Measurements from ENCODE around the gene NCOA7. TPM values are rescaled to one million over a fixed set of nuclear protein-coding genes. Genes with fewer than 3 reads are reported as not detected.

Gene NCOA7
- total RNA-seq, 2 experiments from 2014 or later: 43.2 to 53.1 TPM

- ChIA-PET POLR2A (no interaction called here), CTCF (interaction anchor here (3.5 kb wide), 1 partner anchor 101 kb away, joined by 11 read pairs; the partner anchor contains the start of gene HINT3)
- peaks cover 2% of the 10 kb centered on the region for H3K4me1 Mint-ChIP-seq
Measured at GRCh38 chr6:125855783-125856182, 65.0 kb downstream of the NCOA7 start.

GRCh38 chr6:125857846-125858245, 67.1 kb downstream of the NCOA7 start:
- ChIA-PET POLR2A (no interaction called here), CTCF (interaction anchor here (0.7 to 3.5 kb wide), 7 partner anchors 13 to 99 kb away, joined by 3 to 11 read pairs (median 4); partner anchors contain the start of gene HINT3)
- Mint-ChIP-seq H3K36me3 (ENCODE audit: low read depth) (peaks cover 19% of the 10 kb centered on the region), H3K27me3 (no peaks in the 10 kb centered on the region), H3K4me1 (peaks cover 2% of the 10 kb centered on the region), H3K4me3 (no peak overlapping the region), H3K9me3 (peaks cover 5% of the 10 kb centered on the region), H3K27ac (no peak overlapping the region)
- no peak for DNase-seq

More at GRCh38 chr6:125855783-125856182, 65.0 kb downstream of the NCOA7 start:
- H3K36me3 Mint-ChIP-seq (ENCODE audit: low read depth): peaks cover 28% of the 10 kb centered on the region
- H3K27ac Mint-ChIP-seq: no peak overlapping the region
- H3K4me3 Mint-ChIP-seq: no peak overlapping the region
- peaks cover 13% of the 10 kb centered on the region for H3K9me3 Mint-ChIP-seq
- no peak for DNase-seq
- H3K27me3 Mint-ChIP-seq: no peaks in the 10 kb centered on the region

DNA sequence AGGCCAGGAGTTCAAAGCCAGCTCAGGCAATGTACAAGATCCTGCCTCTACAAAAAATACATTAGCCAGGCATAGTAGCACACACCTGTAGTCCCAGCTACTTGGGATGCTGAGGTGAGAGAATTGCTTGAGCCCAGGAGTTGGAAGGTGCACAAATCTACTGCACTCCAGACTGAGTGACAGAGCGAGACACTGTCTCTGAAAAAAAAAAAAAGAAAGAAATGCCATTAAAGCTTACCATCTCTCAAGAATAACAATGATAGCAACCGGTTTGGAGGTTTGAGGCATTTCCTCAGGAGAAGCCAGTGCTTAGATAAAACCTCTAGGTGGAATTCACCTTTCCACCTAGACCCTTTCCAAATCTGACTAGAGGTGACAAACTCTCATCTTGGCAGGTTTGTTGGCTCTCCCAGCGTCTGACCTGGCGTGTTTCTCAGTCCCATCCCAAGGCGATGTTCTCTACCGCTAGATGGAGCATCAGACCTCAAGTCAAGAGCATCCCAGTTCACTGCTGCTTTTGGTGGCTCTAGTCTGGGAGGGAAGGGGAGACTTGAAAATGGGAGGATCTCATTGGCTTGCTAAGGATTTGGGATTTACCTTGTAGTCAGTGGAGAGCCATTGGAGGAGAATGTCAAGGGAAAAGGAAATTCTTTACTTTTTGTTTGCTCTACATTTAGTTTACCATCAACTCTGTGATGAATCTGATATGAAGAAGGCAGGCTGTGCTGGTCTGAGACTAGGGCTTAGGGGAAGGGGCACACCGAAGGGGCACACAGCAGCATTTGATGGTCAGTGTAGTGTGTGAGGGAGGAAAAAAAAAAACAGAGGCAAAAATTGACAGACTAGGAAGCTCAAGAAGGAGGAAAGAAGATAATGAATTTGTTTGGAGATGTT, 67.9 kb downstream of the NCOA7 start:
- peak; percentile 39 for DNase-seq
- peak overlapping the region; percentile 64 for H3K27ac Mint-ChIP-seq
- ChIA-PET CTCF (interaction anchor here (0.7 to 3.5 kb wide), 4 partner anchors 24 to 98 kb away, joined by 3 to 11 read pairs (median 4); partner anchors contain the start of gene HINT3), POLR2A (no interaction called here)
- H3K4me3 Mint-ChIP-seq: no peak overlapping the region
- H3K4me1 Mint-ChIP-seq: peaks cover 2% of the 10 kb centered on the region
- H3K9me3 Mint-ChIP-seq: no peaks in the 10 kb centered on the region
- peaks cover 12% of the 10 kb centered on the region for H3K36me3 Mint-ChIP-seq (ENCODE audit: low read depth)
- H3K27me3 Mint-ChIP-seq: no peaks in the 10 kb centered on the region

GRCh38 chr6:125859727-125860126, 69.0 kb downstream of the NCOA7 start:
- ChIA-PET CTCF (no interaction called here), POLR2A (no interaction called here)
- Mint-ChIP-seq H3K27ac (no peak overlapping the region), H3K4me1 (peaks cover 2% of the 10 kb centered on the region), H3K4me3 (no peak overlapping the region), H3K9me3 (no peaks in the 10 kb centered on the region), H3K27me3 (no peaks in the 10 kb centered on the region), H3K36me3 (ENCODE audit: low read depth) (peaks cover 11% of the 10 kb centered on the region)
- DNase-seq: no peak

DNA sequence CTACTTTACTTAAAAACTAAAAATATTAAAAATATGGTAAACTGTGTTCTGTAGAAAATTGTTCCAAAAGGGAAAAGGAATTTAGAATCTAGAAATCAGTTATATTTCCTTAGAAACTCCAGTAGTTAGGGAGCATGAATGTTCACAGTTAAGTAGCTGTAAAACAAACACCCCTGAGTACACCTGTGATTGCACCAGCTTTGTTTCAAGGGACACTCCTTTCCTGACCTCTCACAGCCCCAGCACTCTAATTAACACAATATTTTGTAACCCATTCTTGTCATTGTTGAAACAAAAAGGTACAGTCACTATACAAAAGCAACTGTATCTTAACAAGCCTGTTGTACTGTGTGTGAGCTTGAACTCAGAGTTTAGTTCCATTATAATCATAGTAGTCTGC, 72.3 kb downstream of the NCOA7 start:
- no peak for DNase-seq
- ChIA-PET POLR2A (no interaction called here), CTCF (no interaction called here)
- Mint-ChIP-seq H3K27ac (no peak overlapping the region), H3K27me3 (no peaks in the 10 kb centered on the region), H3K36me3 (ENCODE audit: low read depth) (peaks cover 4% of the 10 kb centered on the region), H3K4me3 (no peak overlapping the region), H3K4me1 (no peaks in the 10 kb centered on the region), H3K9me3 (no peaks in the 10 kb centered on the region)

GRCh38 chr6:125865015-125865414, 74.3 kb downstream of the NCOA7 start:
- no peaks in the 10 kb centered on the region for H3K36me3 Mint-ChIP-seq (ENCODE audit: low read depth)
- CTCF ChIA-PET: no interaction called here
- no peak for DNase-seq
- no peaks in the 10 kb centered on the region for H3K27me3 Mint-ChIP-seq
- no peak overlapping the region for H3K4me3 Mint-ChIP-seq
- no peaks in the 10 kb centered on the region for H3K9me3 Mint-ChIP-seq
- H3K27ac Mint-ChIP-seq: no peak overlapping the region
- POLR2A ChIA-PET: no interaction called here
- no peaks in the 10 kb centered on the region for H3K4me1 Mint-ChIP-seq

GRCh38 chr6:125866433-125866832, 75.7 kb downstream of the NCOA7 start:
- H3K4me3 Mint-ChIP-seq: no peak overlapping the region
- H3K9me3 Mint-ChIP-seq: no peaks in the 10 kb centered on the region
- ChIA-PET CTCF (no interaction called here), POLR2A (no interaction called here)
- no peaks in the 10 kb centered on the region for H3K27me3 Mint-ChIP-seq
- no peak overlapping the region for H3K27ac Mint-ChIP-seq
- DNase-seq: no peak
- peaks cover 2% of the 10 kb centered on the region for H3K36me3 Mint-ChIP-seq (ENCODE audit: low read depth)
- no peaks in the 10 kb centered on the region for H3K4me1 Mint-ChIP-seq

- Mint-ChIP-seq H3K4me1 (no peaks in the 10 kb centered on the region), H3K9me3 (no peaks in the 10 kb centered on the region), H3K36me3 (ENCODE audit: low read depth) (peaks cover 2% of the 10 kb centered on the region), H3K27ac (no peak overlapping the region), H3K27me3 (no peaks in the 10 kb centered on the region), H3K4me3 (no peak overlapping the region)
- ChIA-PET POLR2A (no interaction called here), CTCF (interaction anchor here (0.7 to 1.2 kb wide), 2 partner anchors 11 to 15 kb away, joined by 3 read pairs; no protein-coding TSS in a partner anchor)
- no peak for DNase-seq
Measured at GRCh38 chr6:125867483-125867942, 76.8 kb downstream of the NCOA7 start.

- no peaks in the 10 kb centered on the region for H3K9me3 Mint-ChIP-seq
- H3K4me3 Mint-ChIP-seq: no peak overlapping the region
- POLR2A ChIA-PET: no interaction called here
- peaks cover 2% of the 10 kb centered on the region for H3K36me3 Mint-ChIP-seq (ENCODE audit: low read depth)
- no peaks in the 10 kb centered on the region for H3K27me3 Mint-ChIP-seq
- CTCF ChIA-PET: interaction anchor here (0.7 to 1.2 kb wide), 2 partner anchors 11 to 15 kb away, joined by 3 read pairs; no protein-coding TSS in a partner anchor
- no peak for DNase-seq
- no peak overlapping the region for H3K27ac Mint-ChIP-seq
- no peaks in the 10 kb centered on the region for H3K4me1 Mint-ChIP-seq
Measured at GRCh38 chr6:125868252-125868651, 77.5 kb downstream of the NCOA7 start.

- Mint-ChIP-seq H3K4me3 (no peak overlapping the region), H3K27me3 (no peaks in the 10 kb centered on the region), H3K27ac (no peak overlapping the region), H3K4me1 (no peaks in the 10 kb centered on the region), H3K36me3 (ENCODE audit: low read depth) (peaks cover 2% of the 10 kb centered on the region), H3K9me3 (no peaks in the 10 kb centered on the region)
- DNase-seq: no peak
- CTCF ChIA-PET: interaction anchor here (1.2 kb wide), 1 partner anchor 16 kb away, joined by 3 read pairs; no protein-coding TSS in a partner anchor
- POLR2A ChIA-PET: no interaction called here
Measured at GRCh38 chr6:125868678-125869395, 78.1 kb downstream of the NCOA7 start.

DNA sequence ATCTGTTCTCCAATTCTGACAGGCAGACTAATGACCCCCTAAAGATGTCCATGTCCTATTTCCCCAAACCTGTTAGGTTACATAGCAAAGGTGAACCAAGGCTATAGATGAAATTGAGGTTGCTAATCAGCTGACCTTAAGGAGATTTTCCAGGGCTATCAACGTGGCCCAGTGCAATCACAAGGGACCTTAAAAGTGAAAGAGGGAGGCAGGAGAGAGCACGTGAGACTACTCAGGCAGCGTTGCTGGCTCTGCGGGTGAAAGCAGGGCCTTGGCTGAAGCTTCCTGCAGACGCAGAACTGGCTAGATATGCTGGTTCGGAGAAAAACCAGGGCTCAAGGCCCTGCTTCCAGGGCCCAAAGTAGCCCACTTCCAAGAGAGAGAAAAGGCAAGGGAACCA, 78.7 kb downstream of the NCOA7 start:
- Mint-ChIP-seq H3K36me3 (ENCODE audit: low read depth) (peaks cover 2% of the 10 kb centered on the region), H3K4me1 (no peaks in the 10 kb centered on the region), H3K4me3 (no peak overlapping the region), H3K27ac (no peak overlapping the region), H3K9me3 (no peaks in the 10 kb centered on the region), H3K27me3 (no peaks in the 10 kb centered on the region)
- POLR2A ChIA-PET: no interaction called here
- DNase-seq: no peak
- CTCF ChIA-PET: no interaction called here

DNA sequence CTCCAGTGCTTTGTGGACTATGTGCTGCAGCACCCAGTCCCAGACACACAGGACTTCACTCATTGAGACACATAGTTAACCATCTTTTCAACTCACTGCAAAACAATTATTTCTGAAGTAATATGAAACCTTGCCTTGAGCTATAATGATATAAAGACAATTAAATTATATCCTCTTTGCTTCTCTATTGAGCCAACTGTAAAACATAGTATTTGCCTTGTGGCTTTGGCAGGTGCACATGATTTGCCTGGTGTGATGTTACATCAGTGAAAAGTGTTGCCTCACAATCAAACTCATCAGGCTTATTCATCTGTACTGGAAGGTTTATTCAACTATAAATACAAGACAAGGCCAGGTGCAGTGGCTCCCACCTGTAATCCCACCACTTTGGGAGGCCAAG, 80.6 kb downstream of the NCOA7 start:
- Mint-ChIP-seq H3K27ac (no peak overlapping the region), H3K4me1 (no peaks in the 10 kb centered on the region)

More for the DNA sequence above, 80.6 kb downstream of the NCOA7 start:
- H3K36me3 Mint-ChIP-seq (ENCODE audit: low read depth): peaks cover 13% of the 10 kb centered on the region
- DNase-seq: no peak
- POLR2A ChIA-PET: no interaction called here
- no peaks in the 10 kb centered on the region for H3K9me3 Mint-ChIP-seq
- CTCF ChIA-PET: interaction anchor here (0.7 kb wide), 2 partner anchors 13 to 14 kb away, joined by 4 to 6 read pairs; no protein-coding TSS in a partner anchor
- no peaks in the 10 kb centered on the region for H3K27me3 Mint-ChIP-seq
- no peak overlapping the region for H3K4me3 Mint-ChIP-seq
